GM12872 (cell line): ENCODE measurements around the gene ACTN2.

ENCODE experiments used
- TF ChIP-seq, protein P1 (sequence below): IDR thresholded peaks from 3 replicates; pipeline ENCODE4 v1.5.1; 2011; ENCODE audit warnings: low read depth, mild to moderate bottlenecking, low read length, moderate library complexity; ENCODE audit not compliant: insufficient read depth

Gene ACTN2

DNA sequence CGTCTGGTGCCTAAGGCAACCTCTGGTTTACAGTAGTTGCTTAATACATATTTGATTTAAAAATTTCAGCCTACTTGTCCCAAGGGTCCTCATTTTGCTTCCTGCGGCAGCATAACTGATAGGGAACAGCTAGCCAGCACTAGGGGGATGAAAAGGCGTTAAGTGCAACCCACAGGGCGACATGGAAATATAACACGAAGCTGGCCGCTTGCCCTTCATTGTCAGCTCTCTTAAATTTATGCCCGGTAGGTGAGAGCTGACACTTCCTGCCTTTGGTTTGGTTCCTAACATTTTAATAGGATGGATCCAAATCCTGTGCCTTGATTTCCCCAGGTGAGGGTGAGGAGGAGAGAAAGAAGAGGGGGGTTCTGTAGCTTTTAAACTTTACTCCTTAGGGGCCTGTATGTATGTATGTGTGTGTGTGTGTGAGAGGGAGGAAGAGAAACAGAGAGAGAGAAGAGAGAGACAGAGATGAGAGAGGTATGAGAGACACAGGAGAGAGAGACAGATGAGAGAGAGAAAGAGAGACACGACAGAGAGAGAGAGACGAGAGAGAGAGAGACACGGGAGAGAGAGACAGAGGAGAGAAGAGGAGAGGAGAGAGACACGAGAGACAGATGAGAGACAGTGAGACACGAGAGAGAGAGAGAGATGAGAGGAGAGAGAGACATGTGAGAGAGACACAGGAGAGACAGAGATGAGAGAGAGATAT lies 938 bp upstream of the ACTN2 start:
- TF ChIP-seq, protein P1, sequence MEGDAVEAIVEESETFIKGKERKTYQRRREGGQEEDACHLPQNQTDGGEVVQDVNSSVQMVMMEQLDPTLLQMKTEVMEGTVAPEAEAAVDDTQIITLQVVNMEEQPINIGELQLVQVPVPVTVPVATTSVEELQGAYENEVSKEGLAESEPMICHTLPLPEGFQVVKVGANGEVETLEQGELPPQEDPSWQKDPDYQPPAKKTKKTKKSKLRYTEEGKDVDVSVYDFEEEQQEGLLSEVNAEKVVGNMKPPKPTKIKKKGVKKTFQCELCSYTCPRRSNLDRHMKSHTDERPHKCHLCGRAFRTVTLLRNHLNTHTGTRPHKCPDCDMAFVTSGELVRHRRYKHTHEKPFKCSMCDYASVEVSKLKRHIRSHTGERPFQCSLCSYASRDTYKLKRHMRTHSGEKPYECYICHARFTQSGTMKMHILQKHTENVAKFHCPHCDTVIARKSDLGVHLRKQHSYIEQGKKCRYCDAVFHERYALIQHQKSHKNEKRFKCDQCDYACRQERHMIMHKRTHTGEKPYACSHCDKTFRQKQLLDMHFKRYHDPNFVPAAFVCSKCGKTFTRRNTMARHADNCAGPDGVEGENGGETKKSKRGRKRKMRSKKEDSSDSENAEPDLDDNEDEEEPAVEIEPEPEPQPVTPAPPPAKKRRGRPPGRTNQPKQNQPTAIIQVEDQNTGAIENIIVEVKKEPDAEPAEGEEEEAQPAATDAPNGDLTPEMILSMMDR, result no peak

GRCh38 chr1:236686815-236687160 lies 489 bp downstream of the ACTN2 start:
- TF ChIP-seq, protein P1, result no peak

DNA sequence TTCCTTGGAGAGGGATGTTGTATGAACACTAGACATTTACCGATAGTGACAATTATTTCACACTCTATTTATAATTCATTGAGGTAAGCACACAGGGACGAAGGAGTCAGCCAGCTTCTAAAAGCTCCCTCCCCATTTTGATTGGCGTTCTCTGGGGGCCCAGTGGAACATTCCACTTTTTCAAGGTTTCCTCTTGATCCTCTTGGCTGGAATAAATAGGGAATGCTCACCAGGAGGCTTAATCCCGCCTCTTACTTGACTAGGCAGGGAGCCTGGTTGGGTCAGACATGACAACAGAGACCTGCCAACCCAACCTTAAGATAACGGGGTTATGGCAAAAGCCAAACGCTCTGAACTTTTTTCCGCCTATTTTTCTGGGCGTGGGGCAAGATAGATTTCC lies 974 bp downstream of the ACTN2 start:
- TF ChIP-seq, protein P1, result no peak

GRCh38 chr1:236688705-236689104 lies 2.4 kb downstream of the ACTN2 start:
- TF ChIP-seq, protein P1, result no peak

- TF ChIP-seq, protein P1, result no peak
Observed at GRCh38 chr1:236689713-236690569, 3.6 kb downstream of the ACTN2 start.

GRCh38 chr1:236691348-236691747 lies 5.0 kb downstream of the ACTN2 start:
- TF ChIP-seq, protein P1, result no peak

- TF ChIP-seq, protein P1, result no peak
Observed at GRCh38 chr1:236692128-236692527, 5.8 kb downstream of the ACTN2 start.
